ENCODE results near the gene LARP4B. TPM values are rescaled to one million over a fixed set of nuclear protein-coding genes. Genes with fewer than 3 reads are reported as not detected.

The LARP4B gene
- polyA plus RNA-seq, 2 of the 4 experiments (the other 2 are of a cell fraction): 25.5 to 54.2 TPM

GRCh38 chr10:790821-791551 is 140.5 kb downstream of the LARP4B start:
- TF ChIP-seq CHD2 (IDR thresholded peaks at IDR 0.05; ENCODE audit: low read length, partially characterized antibody): no peak
- no peak for TF ChIP-seq NFE2L2 (conservative IDR thresholded peaks at IDR 0.05; ENCODE audit: low read length)
- TF ChIP-seq GATA3 (IDR thresholded peaks at IDR 0.05; ENCODE audit: borderline replicate concordance): no peak
- no peak for TF ChIP-seq CEBPB (IDR thresholded peaks at IDR 0.05)
- TF ChIP-seq, protein P1, sequence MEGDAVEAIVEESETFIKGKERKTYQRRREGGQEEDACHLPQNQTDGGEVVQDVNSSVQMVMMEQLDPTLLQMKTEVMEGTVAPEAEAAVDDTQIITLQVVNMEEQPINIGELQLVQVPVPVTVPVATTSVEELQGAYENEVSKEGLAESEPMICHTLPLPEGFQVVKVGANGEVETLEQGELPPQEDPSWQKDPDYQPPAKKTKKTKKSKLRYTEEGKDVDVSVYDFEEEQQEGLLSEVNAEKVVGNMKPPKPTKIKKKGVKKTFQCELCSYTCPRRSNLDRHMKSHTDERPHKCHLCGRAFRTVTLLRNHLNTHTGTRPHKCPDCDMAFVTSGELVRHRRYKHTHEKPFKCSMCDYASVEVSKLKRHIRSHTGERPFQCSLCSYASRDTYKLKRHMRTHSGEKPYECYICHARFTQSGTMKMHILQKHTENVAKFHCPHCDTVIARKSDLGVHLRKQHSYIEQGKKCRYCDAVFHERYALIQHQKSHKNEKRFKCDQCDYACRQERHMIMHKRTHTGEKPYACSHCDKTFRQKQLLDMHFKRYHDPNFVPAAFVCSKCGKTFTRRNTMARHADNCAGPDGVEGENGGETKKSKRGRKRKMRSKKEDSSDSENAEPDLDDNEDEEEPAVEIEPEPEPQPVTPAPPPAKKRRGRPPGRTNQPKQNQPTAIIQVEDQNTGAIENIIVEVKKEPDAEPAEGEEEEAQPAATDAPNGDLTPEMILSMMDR (IDR thresholded peaks at IDR 0.05): no peak
- TF ChIP-seq HDAC2 (IDR thresholded peaks at IDR 0.05): no peak
- TF ChIP-seq ZC3H11A (IDR thresholded peaks at IDR 0.05): no peak
- TF ChIP-seq EP300 (IDR thresholded peaks at IDR 0.05): no peak
- TF ChIP-seq TP53 (CRISPR knock-in tag; IDR thresholded peaks at IDR 0.05): no peak
- no peak for TF ChIP-seq HOXB13 (CRISPR knock-in tag; IDR thresholded peaks at IDR 0.05; ENCODE audit: low read depth)
- no peak for TF ChIP-seq NR3C1 (IDR thresholded peaks at IDR 0.05)
- ATAC-seq (no peak), FAIRE-seq (no peak), DNase-seq (ENCODE audit: low read depth in 1 of 2, low spot score in 1 of 2) (no peak)
- ChIA-PET CTCF (interaction anchor here (0.8 to 11.5 kb wide), 7 partner anchors 12 to 306 kb away, joined by 3 to 94 read pairs (median 6); no protein-coding TSS in a partner anchor), POLR2A (no interaction called here)
- no peak overlapping the region for H3K4me2 ChIP-seq
- no peak overlapping the region for H3K4me3 ChIP-seq
- WGBS (ENCODE audit: missing lambda C conversion rate): 91% methylated on average over 22 of the region's 25 CpGs
- no peak overlapping the region for H3K27ac ChIP-seq
- H3K9me3 ChIP-seq: peaks cover 3% of the 10 kb centered on the region; the same call in 1 of the 3 replicates
- H3K4me1 ChIP-seq: peaks cover 11% of the 10 kb centered on the region; the same call in 1 of the 3 replicates

DNA sequence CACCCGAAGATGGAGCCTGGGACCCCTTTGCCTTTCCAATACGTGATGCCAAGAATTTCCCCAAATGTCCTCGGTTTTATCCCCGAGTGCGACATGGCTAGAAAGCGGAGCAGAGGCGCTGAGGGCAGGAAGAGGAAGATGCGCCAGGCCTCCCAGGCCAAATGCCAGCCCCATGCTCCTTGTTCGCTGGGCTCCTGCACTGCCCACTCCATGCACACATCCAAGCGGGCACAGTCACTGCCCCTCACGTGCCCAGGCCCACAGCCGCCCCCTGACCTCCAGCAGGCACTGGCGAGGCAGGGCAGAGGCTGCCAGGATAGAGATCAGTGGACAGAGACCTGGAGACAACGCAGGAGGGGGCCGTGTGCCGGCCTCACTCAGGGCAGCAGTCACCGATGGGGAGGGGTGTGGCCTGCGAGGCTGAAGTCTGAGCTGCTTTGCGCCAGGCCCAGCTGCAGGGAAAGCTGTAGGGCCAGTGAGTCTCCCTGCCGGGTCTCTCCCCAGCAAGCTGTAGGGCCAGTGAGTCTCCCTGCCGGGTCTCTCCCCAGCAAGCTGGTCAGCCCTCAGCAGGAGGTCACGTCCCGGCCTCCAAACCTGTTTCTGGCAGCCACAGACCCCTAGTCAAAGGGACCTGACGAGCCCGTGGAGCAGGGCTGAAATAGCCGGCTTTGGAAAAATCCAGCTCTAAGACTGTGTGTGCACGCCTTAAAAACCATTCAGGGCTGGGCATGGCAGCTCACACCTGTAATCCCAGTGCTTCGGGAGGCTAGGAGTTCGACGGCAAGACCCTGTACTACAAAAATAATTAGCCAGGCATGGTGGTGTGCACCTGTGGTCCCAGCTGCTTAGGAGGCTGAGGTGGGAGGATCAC is 141.4 kb downstream of the LARP4B start:
- Histone ChIP-seq H3K4me2 (peak overlapping the region; percentile 98), H3K4me1 (peaks cover 14% of the 10 kb centered on the region; the same call in 2 of the 3 replicates), H3K4me3 (peak overlapping the region; percentile 76; the same call in 2 of the 3 replicates), H3K27ac (peak overlapping the region; percentile 88 to 92; a peak in 5 of 6 replicates), H3K9me3 (no peaks in the 10 kb centered on the region)
- ChIA-PET POLR2A (interaction anchor here (0.6 kb wide), 1 partner anchor 240 kb away, joined by 4 read pairs; no protein-coding TSS in a partner anchor), CTCF (interaction anchor here (0.6 to 11.5 kb wide), 36 partner anchors 12 to 610 kb away, joined by 3 to 94 read pairs (median 4); partner anchors contain the start of gene WDR37)
- WGBS (ENCODE audit: missing lambda C conversion rate): 66% methylated on average over 27 of the region's 30 CpGs
- TF ChIP-seq TP53 (CRISPR knock-in tag; IDR thresholded peaks at IDR 0.05): no peak
- FAIRE-seq (no peak), DNase-seq (ENCODE audit: low read depth in 1 of 2, low spot score in 1 of 2) (no peak), ATAC-seq (peak in 1 of 2 experiments; percentile 6; a peak in 3 of 6 replicates)

DNA sequence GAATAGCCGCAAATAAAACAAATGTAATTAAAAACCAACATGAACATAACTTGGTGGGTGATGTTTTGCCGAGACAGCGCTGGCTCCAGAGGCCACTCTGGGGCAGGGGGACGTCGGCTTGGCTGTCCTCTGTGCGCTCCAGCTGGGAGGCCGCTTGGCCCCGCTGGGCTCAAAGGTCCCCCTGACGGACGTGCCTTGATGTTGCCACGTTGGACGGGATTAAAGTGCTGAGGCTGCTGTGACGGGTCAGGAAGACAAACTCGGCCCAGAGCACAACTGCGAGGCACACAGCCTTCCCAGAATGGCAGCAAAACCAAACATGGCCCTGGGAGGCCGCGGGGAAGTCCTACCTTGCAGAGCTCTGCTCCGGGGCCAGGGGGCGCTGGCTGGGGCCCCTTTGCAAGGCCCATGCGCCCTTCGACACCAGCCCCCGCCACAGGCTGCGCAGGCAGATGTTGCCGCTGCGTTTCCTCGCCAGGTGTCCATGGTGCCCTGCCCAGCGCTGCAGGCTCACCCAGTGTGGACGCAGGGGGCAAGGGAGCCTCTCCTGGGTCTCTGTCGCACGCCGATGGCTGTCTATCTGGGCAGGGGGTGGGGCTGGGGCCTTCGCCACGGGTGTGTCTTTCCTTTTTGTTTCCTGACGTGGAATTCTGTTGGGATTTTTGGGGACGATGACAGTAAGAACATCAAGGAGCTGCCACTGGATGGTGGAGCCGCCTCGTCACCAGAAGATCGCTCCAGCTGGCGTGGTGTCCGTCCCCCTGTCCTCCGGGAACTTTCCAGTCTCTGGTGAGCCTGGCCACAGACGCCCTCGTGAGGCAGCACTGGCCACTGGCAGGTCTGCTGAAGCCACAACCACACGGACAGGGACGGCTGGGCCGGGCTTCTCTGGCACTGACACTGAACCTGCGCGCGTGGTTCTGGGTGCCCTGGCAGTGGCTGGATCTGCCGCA is 142.4 kb downstream of the LARP4B start:
- Histone ChIP-seq H3K27ac (peak overlapping the region; percentile 88 to 92), H3K4me2 (peak overlapping the region; percentile 98), H3K4me1 (peaks cover 15% of the 10 kb centered on the region; the same call in 2 of the 3 replicates), H3K4me3 (peak overlapping the region; percentile 76), H3K9me3 (no peaks in the 10 kb centered on the region)
- POLR2A ChIA-PET: no interaction called here
- CTCF ChIA-PET: interaction anchor here (0.6 to 11.5 kb wide), 54 partner anchors 8 to 628 kb away, joined by 3 to 94 read pairs (median 4); partner anchors contain the start of gene WDR37
- peak; percentile 65 for FAIRE-seq
- peak; percentile 83 to 92 for ATAC-seq
- WGBS (ENCODE audit: missing lambda C conversion rate): 25% methylated on average over 34 of the region's 50 CpGs
- DNase-seq (ENCODE audit: low read depth in 1 of 2, low spot score in 1 of 2): peak; percentile 84 to 95
- TF ChIP-seq, protein P1 (IDR thresholded peaks at IDR 0.05): peak; percentile 60
- 0 out of 5 replicates have a peak, but pooled peaks of 1 of the 2 experiments have one; percentile 22 for TF ChIP-seq JUN (IDR thresholded peaks at IDR 0.05)
- TF ChIP-seq POLR2AphosphoS2 (conservative IDR thresholded peaks at IDR 0.05; ENCODE audit: low read length): no peak
- no peak for TF ChIP-seq NPAS2 (CRISPR knock-in tag; IDR thresholded peaks at IDR 0.05; ENCODE audit: borderline replicate concordance)
- TF ChIP-seq HDAC2 (IDR thresholded peaks at IDR 0.05): no peak
- TF ChIP-seq FOSB (CRISPR knock-in tag; IDR thresholded peaks at IDR 0.05): no peak
- TF ChIP-seq CBX2 (IDR thresholded peaks at IDR 0.05; ENCODE audit: borderline replicate concordance, low read depth): no peak
- no peak for TF ChIP-seq ZNF302 (CRISPR knock-in tag; IDR thresholded peaks at IDR 0.05)
- no peak for TF ChIP-seq EHF (CRISPR knock-in tag; IDR thresholded peaks at IDR 0.05)
- TF ChIP-seq POLR2A (IDR thresholded peaks at IDR 0.05; ENCODE audit: low read length): peak; percentile 29; the same call in 1 of the 2 replicates
- no peak for TF ChIP-seq EP300 (IDR thresholded peaks at IDR 0.05)
- no peak for TF ChIP-seq HMGXB4 (CRISPR knock-in tag; IDR thresholded peaks at IDR 0.05; ENCODE audit: borderline replicate concordance)
- TF ChIP-seq MYC (IDR thresholded peaks at IDR 0.05; ENCODE audit: borderline replicate concordance, low read length): 0 out of 2 replicates have a peak, but pooled peaks have one; percentile 23
- TF ChIP-seq SMC3 (IDR thresholded peaks at IDR 0.05): peak; percentile 65

All from A549 (cell line).